ENCODE data around the gene NEIL1.

Gene NEIL1

GRCh38 chr15:75357976-75358673 is 11.3 kb downstream of the NEIL1 start:
- DNase-seq, result no peak

DNA sequence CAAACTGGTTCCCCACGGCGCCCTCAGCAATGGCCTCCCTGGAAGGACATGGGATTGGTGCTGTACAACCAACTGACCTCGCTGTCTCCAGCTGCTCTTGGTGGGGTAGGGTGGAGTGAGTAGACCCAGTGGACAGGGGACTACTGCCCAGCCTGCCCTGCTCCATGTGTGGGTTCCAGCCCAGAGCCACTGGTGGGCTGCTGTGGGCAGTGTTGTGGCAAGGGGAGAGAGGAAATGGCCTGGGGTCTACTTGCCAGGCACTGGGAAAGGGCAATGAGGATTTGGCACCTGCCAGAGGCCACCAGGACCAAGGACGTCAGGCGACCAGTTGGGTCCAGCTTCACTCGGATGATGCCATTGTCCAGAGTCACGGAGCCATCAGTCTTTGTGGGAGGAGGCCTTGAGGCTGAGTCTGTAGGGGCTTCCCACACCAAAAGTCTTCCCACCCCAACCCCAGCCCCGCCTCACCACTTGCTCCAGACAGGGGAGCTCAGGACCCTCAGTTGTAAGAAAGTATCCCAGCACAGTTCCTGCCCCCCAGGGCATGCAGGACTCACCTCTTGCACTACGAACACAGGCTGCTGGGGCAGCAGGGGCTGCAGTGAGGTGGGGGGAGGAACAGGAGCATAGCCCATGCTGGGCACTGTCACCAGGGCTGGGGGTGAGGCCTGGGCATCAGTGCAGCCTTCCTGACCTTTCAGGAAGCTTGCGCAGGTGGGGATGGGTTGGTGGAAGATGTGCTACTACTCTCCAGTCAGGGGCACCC is 12.1 kb downstream of the NEIL1 start:
- no peak for DNase-seq

DNA sequence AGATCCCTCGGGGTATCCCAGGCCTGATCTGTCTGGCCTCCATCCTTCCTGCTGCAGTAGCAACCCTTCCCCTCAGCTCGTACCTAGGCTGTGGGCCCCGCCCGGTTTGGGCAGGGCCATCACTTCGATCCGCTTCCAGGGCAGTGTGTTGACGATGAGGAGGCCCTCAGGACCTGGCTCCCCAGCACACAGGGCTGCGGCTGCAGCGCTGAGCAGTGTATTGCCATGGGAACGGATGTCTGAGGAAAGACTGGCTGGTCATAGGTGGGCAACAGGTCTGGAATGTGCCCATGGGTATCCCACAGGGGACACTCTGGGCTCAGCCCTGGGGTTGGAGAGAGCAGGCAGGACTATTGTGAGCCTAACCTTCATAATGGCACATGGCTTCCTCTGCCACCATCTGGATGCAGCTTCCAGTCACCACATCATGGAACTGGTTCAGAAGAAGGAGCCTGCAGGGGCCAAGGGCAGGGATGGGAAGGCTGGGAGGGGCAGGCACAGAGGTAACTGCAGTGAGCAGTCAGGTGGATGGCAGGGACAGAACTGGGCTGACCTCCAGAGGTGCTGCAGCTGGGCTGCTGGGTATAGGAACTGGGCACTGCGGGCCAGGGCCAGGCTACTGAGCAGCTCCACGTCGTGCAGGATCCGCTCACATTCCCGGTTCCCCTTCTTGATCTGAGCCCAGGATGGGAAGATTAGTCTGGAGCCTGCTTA is 12.9 kb downstream of the NEIL1 start:
- no peak for DNase-seq

GRCh38 chr15:75360391-75360790 is 13.6 kb downstream of the NEIL1 start:
- no peak for DNase-seq

- no peak for DNase-seq
These were observed 14.0 kb downstream of the NEIL1 start for GRCh38 chr15:75360856-75361255.

DNA sequence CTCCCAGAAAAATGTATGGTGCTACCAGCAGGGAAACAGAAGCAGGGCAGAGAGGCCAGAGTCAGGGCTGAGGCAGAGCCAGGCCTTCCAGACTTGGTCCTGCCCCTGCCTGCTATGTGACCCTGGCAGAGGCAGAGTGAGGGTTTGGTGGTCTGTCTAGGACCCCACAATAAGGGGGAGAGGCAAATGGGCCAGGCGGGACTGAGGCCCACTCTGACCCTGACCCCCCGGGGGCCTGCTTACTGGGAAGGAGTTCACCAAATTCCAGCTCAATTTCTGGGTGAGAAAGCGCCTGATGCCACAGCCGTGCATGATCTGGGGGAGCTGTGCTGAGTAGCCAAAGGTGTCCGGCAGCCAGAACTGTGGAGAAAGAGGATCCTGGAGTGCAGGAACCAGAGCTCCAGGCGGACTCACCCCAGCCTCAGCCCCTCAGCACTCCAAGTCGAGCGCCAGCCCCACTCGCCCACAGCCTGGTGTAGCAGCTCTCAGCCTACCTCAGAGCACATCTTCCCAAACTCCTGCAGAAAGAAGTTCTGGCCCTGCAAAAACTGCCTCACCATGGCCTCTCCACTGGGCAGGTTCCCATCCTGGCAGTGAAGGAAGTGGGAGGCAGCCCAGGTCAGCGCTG is 14.6 kb downstream of the NEIL1 start:
- DNase-seq, result no peak

DNA sequence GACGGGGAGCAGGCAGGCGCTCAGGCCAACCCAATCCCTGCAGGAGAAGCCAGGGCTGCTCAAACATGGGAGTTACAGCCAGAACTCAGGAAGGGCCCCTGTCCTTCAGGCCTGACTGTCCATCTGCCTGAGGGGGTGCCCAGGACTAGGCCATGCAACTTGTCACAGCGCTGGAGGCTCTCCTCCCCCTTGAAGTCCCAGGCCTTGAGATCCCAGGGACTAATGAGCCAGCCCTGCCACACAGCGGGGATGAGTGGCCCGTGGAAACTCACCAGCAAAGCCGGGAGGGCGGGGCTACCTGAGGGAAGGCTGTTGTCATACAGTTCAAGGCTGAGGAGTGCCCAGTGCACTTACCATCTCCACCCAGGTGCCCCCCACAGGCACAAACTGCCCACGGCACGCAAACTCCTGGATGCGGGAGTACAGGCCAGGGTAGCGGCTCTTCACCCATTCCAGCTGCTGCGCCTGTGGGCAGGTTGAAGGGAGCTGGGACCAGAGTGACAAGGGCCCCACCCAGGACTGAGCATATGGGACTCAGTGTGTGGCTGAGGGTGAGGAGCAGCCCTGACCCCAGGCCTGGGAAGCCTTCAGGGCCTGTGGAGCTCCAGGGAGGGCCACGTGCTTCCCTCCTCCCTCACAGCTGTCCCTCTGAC is 15.3 kb downstream of the NEIL1 start:
- DNase-seq, result no peak

DNA sequence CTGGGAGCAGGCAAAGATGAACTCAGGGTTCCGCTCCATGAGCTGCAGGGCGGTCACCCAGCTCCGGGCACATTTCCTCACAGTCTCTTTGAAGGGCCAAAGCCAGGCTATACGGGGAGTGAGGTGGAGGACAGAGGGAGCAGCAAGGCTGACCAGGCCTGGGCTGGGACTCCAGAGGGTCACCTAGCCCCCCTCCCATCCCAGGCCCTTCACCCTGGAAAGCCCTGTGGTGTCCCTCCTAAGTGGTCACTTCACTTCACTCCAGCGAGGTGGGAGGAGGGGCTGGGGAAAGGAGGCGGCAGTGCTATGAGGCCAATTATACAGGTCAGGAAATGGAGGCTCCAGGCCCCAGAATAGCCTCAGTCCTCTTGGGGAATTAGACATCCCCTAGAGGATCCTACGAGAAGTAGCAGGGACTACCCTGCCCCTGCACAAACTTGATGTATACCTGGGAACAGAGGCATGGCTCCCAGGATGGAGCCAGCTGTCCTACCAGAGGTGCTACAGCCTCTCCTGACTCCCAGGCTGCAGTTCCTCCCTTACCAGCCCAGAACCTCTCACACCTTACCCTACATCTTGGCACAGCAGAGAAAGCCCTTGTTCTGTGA is 15.9 kb downstream of the NEIL1 start:
- DNase-seq, result no peak

GRCh38 chr15:75363786-75364185 is 16.9 kb downstream of the NEIL1 start:
- DNase-seq, result no peak

DNA sequence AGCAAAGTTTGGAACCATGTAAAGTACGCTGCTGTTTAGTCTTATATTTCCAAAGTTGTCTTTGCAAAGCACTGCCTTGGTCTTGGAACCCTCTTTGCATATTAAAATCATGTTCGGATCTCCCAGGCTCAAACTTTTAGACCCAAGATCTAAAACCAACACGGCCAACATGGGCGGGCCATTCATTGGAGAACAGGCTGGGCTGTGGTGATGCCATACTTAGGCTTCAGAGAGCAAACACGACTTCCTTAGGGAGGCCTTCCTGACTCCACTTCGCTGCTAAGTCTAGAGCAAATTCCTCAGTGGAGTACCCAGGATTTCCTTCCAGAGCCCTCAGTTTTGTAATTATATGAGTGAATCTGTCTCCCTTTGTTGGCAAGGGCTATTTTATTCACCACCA is 18.0 kb downstream of the NEIL1 start:
- no peak for DNase-seq

DNA sequence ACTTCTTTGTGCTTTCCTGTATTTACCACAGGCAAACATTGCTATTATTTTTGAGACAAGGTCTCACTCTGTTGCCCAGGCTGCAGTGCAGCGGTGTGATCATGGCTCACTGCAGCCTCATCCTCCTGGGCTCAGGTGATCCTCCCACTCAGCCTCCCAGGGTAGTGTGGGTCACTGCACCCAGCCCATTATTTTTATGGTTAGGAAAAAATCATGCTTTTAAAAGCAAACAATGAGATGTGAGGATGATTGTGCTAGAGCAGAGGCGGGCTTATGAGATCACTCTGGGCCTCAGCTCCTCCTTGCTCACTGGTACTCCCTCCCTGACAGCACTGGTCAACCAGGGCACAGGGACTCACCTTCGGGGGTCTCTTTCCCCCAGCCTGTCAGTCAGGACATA is 19.3 kb downstream of the NEIL1 start:
- no peak for DNase-seq

DNA sequence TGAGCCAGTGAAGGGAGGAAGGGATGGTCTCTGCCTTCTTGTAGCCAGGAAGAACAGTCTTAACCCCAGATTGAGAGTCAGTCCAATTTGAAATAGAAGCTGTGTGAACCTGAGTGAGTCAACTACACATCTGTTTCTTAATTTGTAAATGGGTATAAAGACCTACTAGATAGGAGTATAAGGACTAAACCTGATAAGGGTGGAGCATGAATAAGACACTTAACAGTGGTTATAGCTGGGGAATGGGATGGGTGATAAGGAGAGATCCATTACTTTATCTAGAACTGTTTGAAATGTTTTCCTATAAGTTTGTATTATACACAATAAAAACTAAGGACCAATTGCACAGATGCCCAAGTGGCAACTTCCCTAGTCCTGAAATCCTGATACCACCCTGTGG is 20.2 kb downstream of the NEIL1 start:
- no peak for DNase-seq

DNA sequence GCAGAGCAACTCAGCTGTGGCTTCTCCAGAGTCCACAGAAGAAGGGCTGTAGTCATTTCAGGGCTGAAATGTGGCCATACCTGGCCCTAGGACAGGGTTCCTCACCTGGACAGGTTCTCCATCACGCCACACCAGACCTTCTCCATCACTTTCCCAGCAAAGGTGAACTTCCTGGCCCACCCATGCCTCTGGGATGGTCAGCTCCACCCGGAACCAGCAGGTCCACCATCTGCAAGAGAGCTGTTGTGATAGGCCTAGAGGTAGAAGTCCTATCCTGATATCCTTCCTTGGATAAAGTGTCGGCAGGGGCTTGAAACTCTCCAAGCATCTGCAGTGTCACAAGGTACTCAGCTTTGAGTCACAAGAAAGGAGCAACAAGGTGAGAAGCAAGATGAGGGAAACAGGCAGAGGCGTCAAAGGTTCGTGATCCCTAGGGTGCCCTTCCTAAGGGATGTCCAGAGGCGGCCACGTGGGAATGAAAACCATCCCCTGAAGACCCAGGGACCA is 20.6 kb downstream of the NEIL1 start:
- DNase-seq, result no peak

DNA sequence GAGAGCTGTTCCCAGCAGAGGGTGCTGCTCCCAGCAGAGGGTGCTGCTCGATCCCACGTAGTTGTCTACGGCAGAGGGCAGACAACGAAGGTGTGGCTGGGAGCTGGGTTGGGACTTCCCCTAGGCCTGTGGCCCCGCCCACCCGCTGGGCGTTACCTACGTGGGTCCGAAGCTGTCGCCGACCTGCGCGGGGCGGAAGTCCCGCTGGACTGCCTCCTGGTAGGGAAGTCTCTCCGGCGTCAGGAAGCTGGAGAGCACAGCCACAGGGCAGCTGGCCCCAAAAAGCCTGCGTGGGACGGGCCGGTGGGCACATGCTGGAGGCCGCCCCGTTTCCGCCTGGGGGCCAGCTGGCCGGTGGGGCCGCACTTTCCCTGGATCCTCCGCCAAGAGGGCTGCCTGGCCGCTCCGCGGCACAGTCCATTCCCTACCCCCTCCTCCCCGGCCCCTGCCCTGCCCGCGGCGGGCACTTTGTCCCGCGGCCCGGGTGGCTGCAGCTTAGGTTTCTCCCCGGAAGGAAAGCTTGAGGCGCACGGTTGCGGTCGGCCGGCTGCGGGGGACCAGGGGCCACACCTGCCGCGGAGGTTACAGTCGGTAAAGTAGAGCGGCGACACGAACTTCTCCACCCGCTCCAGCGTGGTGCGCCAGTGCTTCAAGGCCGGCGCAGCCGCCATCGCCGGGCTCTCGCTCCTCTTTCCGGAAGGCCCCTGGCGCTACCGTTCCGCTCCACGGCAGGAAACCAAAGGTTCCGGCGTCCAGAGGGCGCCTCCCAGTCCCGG is 21.3 kb downstream of the NEIL1 start, which contains the start of gene MAN2C1:
Gene MAN2C1 (minus strand): TSS at position 695 of the 776 bp plus-strand sequence. CDS start 24 bp downstream, at position 671.
- peak; percentile 83 for DNase-seq

DNA sequence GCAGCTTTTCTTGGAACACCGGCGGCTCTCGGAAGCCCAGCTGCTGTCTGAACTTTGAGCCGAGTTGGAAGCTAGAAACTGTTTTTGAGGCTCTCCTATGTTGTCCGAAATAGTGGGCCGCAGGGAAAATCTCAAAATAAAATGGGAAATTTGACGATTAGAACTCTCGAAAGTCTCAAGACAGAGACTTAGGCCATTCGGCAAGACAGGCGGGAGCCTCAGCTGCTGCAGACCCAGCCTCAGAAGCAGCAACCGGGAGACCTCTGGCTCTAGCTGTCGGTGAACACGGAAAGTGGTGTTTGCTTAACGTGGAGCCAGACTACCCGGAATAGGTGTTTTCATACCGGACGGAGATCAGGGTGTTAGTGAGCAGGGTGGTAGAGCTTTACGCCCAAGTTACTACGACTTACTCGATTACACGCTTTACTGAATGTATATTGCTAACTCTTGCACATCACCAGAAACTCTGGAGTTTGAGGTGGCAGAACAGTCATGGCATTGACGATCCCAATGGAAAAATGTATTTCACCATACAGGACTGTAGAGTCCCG is 21.9 kb downstream of the NEIL1 start:
- no peak for DNase-seq

GRCh38 chr15:75369897-75370581 is 23.2 kb downstream of the NEIL1 start:
- no peak for DNase-seq

- DNase-seq, result no peak
These were observed 24.6 kb downstream of the NEIL1 start for GRCh38 chr15:75371486-75371885.

DNA sequence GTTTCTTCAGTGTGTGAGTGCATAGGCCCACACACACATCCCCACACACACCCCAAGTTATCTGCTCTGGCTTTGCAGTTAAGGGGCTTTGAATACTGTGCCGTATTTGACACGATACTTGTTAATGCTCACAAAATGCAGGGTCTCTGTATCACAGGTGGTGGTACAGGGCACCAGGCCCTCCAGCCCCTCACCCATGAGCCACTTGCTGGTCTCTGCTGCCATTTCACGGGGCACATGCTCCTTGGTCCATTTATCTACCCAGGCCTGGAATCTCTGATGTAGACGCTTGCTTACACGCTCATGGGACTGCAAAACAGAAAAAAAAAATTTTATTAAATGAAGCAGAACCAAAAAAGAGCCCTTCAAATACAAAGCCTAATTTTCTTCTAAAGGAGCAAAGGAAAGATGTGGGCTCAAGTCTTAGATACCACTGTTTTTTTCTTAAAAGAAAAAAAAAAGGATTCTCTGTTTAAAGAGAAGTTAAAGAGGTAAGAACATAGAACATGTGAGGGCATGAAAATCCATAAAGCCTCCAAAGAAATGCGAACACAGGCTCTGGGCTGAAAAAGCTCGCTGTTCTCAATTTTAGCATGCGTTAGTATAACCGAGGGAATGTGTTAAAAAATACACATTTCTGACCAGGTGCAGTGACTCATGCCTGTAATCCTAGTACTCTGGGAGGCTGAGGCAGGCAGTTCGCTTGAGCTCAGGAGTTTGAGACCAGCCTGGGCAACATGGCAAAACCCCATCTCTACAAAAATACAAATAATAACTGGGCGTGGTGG is 25.3 kb downstream of the NEIL1 start:
- no peak for DNase-seq

DNA sequence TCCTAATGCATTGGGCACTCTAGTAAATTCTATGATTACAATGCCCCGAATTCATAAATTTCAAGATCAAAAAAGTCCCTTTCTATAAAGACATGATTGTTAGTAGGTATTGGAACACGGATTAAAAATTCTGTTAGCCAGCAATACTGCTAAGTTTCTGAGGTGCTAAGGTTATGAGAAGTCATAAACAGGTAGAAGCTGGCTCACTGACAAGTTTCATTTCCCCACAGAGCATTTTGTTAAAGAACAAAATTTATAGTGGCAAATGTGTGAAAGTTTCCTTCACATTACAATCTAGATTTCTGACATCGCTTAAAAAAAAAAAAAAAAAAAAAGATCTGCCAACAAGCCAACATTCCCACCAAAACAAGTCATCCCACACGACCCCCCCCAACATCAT is 33.9 kb downstream of the NEIL1 start:
- DNase-seq, result no peak
